Measurements from ENCODE around the gene LIPC. TPM values are rescaled to one million over a fixed set of nuclear protein-coding genes. Genes with fewer than 3 reads are reported as not detected.

LIPC gene
- total and polyA plus RNA-seq, 9 of the 15 experiments (the other 6 are each of a cell fraction or from before 2014, with no cell fraction given): 0.07 to 0.41 (median 0.11) TPM; not detected in 2

DNA sequence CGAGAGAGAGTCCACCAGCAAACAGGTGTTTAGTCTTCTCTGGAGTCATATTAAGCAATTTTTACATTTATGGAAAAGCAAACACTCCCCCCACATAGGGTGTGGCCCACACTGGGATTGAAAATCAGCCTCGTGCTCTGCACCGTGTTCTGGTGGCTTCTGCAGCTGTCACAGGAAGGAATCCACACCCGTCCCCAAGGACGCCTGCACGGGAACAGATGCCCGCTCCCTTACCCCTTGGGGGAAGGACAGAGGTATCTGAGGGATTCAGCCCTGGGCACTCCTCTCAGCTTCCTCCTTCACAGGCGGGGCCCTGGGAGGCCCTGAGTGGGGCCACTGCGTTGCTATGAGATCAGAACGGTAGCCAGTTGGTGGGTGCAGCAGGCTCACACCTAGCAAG, 27.8 kb downstream of the LIPC start:
- Histone ChIP-seq H3K79me2 (ENCODE audit: control insufficient read depth, insufficient read depth, low read length) (no peaks in the 10 kb centered on the region), H4K20me1 (replicated peaks; ENCODE audit: control insufficient read depth, insufficient read depth, low read length) (no peaks in the 10 kb centered on the region), H3K4me3 (no peak overlapping the region), H2AFZ (ENCODE audit: low read depth, low read length) (peak overlapping the region; percentile 51), H3K9me1 (ENCODE audit: control insufficient read depth, insufficient read depth, low read length) (no peaks in the 10 kb centered on the region), H3K27me3 (ENCODE audit: control insufficient read depth in 2 of 2, insufficient read depth in 2 of 2, low read length in 2 of 2) (no peaks in the 10 kb centered on the region), H3K36me3 (ENCODE audit: control insufficient read depth, insufficient read depth, low read length) (no peaks in the 10 kb centered on the region), H3K27ac (ENCODE audit: extremely low read depth, low read depth, low read length) (no peak overlapping the region), H3K4me1 (replicated peaks in 1 of 2; ENCODE audit: control insufficient read depth in 2 of 2, insufficient read depth in 2 of 2, low read length in 2 of 2) (peaks cover 10 to 21% of the 10 kb centered on the region in 2 experiments; a peak in 4 of 5 replicates), H3K9me3 (replicated peaks; ENCODE audit: control insufficient read depth, insufficient read depth, low read depth, low read length) (no peaks in the 10 kb centered on the region), H3K4me2 (ENCODE audit: insufficient read depth, low read length) (no peak overlapping the region), H3K9ac (ENCODE audit: insufficient read depth in 1 of 2, low read depth in 2 of 2, low read length in 2 of 2) (no peak overlapping the region)
- FAIRE-seq (no peak), DNase-seq (ENCODE audit: extremely low read depth in 1 of 4, low spot score in 3 of 4) (peak in 1 of 4 experiments; percentile 19), ATAC-seq (peak; percentile 42)
- intact Hi-C loops (cut with micrococcal nuclease): no loop called here
- ChIA-PET CTCF (ENCODE audit: low intra/inter-chr PET ratio) (no interaction called here), POLR2A (interaction anchor here (0.5 to 1.5 kb wide), 6 partner anchors 8 to 80 kb away, joined by 3 to 8 read pairs (median 3); no protein-coding TSS in a partner anchor)
- in situ Hi-C loops (cut with MboI): no loop called here
- TF ChIP-seq L3MBTL2 (IDR thresholded peaks at IDR 0.05) (peak; percentile 56), STAT5A (IDR thresholded peaks at IDR 0.05; ENCODE audit: borderline replicate concordance, low read length) (no peak), KLF1 (tag; IDR thresholded peaks at IDR 0.05) (no peak), MGA (IDR thresholded peaks at IDR 0.05) (peak; percentile 63), NCOA2 (IDR thresholded peaks at IDR 0.05; ENCODE audit: partially characterized antibody in 2 of 2) (no peak)
- TF ChIP-seq, protein P1, sequence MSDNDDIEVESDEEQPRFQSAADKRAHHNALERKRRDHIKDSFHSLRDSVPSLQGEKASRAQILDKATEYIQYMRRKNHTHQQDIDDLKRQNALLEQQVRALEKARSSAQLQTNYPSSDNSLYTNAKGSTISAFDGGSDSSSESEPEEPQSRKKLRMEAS (CRISPR knock-in tag; IDR thresholded peaks at IDR 0.05): 0 out of 2 replicates have a peak, but pooled peaks have one; percentile 5
- no TSS peak for BruUV-seq (replicated peaks)
- WGBS (ENCODE audit: insufficient coverage, low coverage, missing lambda C conversion rate): 40% methylated on average over 10 of the region's 10 CpGs
